Renal pelvis (tissue), 4 donors: ENCODE data around the gene RAB14. TPM values are rescaled to one million over a fixed set of nuclear protein-coding genes. Genes with fewer than 3 reads are reported as not detected.
"Not testable (repeated sequence)": the region's sequence is repeated elsewhere in the genome, so short reads cannot be mapped to it uniquely, and the experiment has no call there.

Source experiments
- DNase-seq: peaks from one replicate; pipeline ENCODE4 v3.0.0-alpha.2; 2013
- polyA plus RNA-seq, 3 donors: library from polyadenylated mRNA; unstranded; fragments of 120-200 nt; gene quantifications; one replicate each; pipeline ENCODE4 v1.2.1, GENCODE V29; 2013; ENCODE audit not compliant: insufficient read length in 3 of 3

Gene RAB14
- polyA plus RNA-seq, 3 donors, result 94.3 to 95.6 (median 95.3) TPM

DNA sequence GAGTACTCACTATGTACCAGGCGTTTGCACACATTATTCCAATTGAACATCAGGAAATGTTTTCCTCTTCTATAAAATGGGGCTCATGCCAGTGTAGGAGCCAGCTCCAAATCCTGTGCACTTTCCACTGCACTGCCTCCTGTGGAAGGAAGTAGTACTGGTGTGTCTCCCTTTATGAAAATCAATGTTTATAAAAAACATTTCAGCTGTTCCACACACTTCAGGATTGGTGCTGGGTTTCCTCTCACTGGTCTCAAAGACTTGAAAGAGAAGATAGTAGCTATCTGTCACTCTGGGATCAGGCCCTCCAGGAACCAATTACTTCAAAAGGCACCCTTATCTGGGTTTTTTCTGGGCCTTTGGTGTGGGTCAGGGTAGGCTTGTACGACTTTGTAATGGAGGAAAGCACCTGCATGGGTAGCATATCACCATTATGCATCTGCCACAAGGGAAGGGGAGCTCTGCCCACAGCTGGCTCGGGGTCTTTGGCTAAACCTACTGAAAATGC lies 32.5 kb downstream of the RAB14 start:
- DNase-seq, result no peak

- no peak for DNase-seq
These were observed 33.6 kb downstream of the RAB14 start for GRCh38 chr9:121168052-121168451.

DNA sequence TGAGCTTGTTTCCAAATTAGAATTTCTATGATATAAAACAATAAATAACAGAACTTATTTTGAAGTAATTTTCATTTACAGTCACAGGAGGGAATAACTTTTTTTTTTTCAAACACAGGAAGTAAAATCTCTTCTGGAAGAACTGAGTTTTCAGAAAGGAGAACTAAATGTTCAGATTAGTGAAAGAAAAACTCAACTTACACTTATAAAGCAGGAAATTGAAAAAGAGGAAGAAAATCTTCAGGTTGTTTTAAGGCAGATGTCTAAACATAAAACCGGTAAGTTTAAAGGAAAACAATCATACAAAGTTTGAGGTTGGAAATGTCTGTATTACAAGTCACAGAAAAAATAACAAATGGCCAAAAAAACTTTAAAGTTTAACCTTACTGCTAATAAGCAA lies 41.6 kb downstream of the RAB14 start:
- no peak for DNase-seq

GRCh38 chr9:121157939-121158338 lies 43.7 kb downstream of the RAB14 start:
- DNase-seq, result no peak

GRCh38 chr9:121156263-121156731 lies 45.4 kb downstream of the RAB14 start:
- DNase-seq, result no peak

- DNase-seq, result no peak
These were observed 46.9 kb downstream of the RAB14 start for GRCh38 chr9:121154782-121155181.

DNA sequence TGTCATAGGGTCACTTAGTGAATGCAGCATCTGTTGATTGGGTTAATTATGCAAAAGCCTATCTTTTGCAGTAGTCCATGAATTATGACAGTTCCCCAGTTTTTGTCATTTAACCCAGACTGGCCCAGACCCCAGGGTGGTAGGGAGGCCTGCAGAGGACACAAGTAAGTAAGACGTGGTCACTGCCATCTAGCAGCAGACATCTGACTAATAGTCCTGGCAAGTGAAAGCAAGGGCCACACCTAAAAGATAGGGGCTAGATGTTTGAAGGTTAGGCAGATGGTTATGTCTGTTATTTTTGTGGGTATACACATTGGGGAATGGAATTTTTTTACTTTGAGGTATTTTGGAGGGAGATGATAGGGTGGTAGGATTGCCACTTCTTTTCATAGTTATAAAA lies 48.0 kb downstream of the RAB14 start:
- DNase-seq, result no peak

DNA sequence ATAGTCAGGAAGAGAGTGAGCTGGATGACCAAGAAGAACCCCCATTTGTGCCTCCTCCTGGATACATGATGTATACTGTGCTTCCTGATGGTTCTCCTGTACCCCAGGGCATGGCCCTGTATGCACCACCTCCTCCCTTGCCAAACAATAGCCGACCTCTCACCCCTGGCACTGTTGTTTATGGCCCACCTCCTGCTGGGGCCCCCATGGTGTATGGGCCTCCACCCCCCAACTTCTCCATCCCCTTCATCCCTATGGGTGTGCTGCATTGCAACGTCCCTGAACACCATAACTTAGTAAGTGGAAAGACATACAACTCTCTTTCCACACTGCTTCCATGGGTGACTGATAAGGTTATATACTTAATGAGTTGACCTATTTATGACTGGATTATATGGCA lies 51.5 kb downstream of the RAB14 start:
- no peak for DNase-seq

DNA sequence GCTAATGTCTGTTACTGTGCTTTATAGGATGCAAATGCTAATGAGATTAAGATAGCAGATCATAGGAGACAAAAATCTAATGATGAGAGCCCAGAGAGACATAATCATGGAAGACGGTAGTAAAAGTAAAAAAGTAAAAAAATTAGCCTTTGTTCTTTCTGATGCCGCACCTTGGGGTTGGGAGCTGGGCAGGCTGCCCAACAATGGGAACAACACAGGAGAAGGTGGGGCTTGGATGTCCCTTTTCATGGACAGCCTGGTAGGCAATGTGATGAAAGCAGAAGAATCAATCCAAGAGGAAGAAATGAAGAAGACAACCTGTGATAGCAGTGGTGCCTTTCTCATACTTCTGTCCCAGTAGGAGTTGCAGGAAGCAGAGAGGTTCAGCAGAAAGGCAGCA lies 57.2 kb downstream of the RAB14 start:
- DNase-seq, result no peak

GRCh38 chr9:121143771-121144170 lies 57.9 kb downstream of the RAB14 start:
- DNase-seq, result no peak

- DNase-seq, result no peak
These were observed 60.0 kb downstream of the RAB14 start for GRCh38 chr9:121141706-121142105.

- no peak for DNase-seq
These were observed 60.4 kb downstream of the RAB14 start for GRCh38 chr9:121141306-121141705.

DNA sequence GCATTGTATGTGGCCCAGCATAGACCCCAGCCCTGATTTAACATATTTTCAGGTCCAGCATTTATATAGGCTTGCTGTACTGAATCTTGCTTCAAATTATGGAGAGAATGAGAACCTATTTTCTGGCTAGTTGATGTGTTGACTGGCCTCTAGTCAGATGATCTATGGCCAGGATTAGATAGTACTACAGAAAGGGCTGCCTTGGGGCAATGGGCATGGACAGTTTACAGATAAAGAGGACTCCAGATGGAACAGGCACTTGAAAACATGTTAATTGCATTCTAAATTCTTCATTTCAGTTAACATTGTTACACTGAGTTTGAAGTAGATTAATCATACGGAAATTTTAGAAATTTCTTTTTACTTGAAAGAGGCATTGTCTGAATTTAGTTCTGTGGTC lies 61.5 kb downstream of the RAB14 start:
- no peak for DNase-seq

DNA sequence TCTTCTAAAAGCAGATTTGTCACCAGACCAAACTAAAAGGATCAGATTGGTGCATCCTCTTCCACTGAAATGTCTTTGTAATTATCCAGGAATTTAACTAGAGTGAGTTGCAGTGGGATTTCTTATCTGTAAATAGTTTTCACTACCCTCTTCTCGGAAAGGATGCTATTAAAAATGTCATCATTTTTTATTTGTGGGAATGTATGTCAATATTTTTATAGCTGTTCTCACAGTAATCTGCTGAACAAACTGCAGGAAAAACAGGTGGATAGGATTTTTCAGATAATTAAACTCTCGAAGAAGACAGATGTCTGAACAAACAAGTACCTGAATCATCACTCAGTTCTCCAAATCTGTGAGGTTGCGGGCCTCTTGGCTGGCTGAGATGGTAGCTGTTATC lies 62.7 kb downstream of the RAB14 start:
- DNase-seq, result no peak

- DNase-seq, result no peak
These were observed 63.1 kb downstream of the RAB14 start for GRCh38 chr9:121138561-121138960.

- no peak for DNase-seq
These were observed 66.0 kb downstream of the RAB14 start for GRCh38 chr9:121135642-121136041.

DNA sequence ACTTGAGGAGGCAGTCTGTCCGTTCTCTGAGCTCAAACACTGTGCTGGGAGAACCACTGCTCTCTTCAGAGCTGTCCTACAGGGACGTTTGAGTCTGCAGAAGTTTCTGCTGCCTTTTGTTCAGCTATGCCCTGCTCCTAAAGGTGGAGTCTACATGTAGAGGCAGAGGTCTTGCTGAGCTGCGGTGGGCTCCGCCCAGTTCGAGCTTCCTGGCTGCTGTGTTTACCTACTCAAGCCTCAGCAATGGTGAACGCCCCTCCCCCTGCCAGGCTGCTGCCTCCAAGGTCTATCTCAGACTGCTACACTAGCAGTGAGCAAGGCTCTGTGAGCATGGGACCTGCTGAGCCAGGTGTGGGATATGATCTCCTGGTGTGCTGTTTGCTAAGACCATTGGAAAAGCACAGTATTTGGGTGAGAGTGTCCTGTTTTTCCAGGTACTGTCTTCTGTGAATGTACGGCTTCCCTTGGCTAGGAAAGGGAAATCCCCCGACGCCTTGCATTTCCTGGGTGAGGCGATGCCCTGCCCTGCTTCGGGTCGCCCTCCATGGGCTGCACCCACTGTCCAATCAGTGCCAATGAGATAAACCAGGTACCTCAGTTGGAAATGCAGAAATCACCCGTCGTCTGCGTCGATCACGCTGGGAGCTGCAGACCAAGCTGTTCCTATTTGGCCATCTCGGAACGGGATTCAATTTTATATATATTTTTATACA lies 68.4 kb downstream of the RAB14 start:
- no peak for DNase-seq

DNA sequence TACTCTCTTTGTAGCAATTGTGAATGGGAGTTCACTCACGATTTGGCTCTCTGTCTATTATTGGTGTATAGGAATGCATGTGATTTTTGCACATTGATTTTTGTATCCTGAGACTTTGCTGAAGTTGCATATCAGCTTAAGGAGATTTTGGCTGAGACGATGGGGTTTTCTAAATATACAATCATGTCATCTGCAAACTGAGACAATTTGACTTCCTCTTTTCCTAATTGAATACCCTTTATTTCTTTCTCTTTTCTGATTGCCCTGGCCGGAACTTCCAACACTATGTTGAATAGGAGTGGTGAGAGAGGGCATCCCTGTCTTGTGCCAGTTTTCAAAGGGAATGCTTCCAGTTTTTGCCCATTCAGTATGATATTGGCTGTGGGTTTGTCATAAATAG lies 72.3 kb downstream of the RAB14 start:
- DNase-seq, result not testable (repeated sequence)

Other genes starting within 250 kb of the RAB14 start
- gene C5, start 151.6 kb downstream of the RAB14 start, polyA plus RNA-seq, result 10 to 100 TPM; 11.7 to 17.3 (median 16.1) TPM
- 10 to 100 TPM; 29.2 to 37.0 (median 35.7) TPM for gene CNTRL, start 126.9 kb downstream of the RAB14 start, polyA plus RNA-seq
- gene GSN, start 66.3 kb upstream of the RAB14 start, polyA plus RNA-seq, result 100 to 1,000 TPM; 147 to 225 (median 173) TPM
- 10 to 100 TPM; 70.9 to 81.7 (median 74.5) TPM for gene STOM, start 168.4 kb upstream of the RAB14 start, polyA plus RNA-seq